Central memory CD4-positive, alpha-beta T cell (primary cell): ENCODE measurements around the gene RHOV.

Experiments used
- DNase-seq: peaks from one replicate; pipeline ENCODE4 v3.0.0; 2022

RHOV gene

DNA sequence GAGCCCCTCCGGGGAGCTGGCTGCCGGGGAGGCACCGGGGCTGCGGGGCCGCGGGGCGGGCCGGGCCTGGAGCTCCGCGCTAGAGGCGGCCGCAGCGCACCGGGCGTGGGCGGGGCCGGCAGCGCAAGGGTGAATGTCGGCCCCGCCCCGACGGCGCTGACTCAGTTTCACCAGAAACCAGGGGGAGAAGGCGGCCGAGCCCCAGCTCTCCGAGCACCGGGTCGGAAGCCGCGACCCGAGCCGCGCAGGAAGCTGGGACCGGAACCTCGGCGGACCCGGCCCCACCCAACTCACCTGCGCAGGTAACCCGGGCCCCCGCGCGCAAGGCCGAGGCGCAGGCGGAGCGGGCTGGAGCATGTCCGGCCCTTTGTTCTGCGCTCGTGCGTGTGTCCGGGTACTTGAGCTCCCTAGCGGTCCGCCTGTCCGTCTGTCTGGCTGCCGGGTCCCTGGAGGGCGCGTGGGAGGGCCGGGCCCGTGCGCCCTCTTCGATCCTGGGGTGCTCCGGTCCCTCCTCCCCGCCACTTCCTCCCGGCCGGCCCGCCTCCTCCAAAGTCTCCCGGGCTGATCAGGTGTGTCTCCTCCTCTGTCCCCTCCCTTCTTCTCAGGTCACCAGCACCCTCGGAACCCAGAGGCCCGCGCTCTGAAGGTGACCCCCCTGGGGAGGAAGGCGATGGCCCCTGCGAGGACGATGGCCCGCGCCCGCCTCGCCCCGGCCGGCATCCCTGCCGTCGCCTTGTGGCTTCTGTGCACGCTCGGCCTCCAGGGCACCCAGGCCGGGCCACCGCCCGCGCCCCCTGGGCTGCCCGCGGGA, 29.9 kb downstream of the RHOV start, which contains the start of gene SPINT1:
TSS of gene SPINT1 (plus strand) at position 164 of the 811 bp plus-strand sequence. CDS start at position 671, 507 bp downstream.
- DNase-seq = no peak

- DNase-seq = no peak
Observed at GRCh38 chr15:40843261-40843884, 30.7 kb downstream of the RHOV start.

GRCh38 chr15:40841741-40842140, 32.3 kb downstream of the RHOV start:
- no peak for DNase-seq

DNA sequence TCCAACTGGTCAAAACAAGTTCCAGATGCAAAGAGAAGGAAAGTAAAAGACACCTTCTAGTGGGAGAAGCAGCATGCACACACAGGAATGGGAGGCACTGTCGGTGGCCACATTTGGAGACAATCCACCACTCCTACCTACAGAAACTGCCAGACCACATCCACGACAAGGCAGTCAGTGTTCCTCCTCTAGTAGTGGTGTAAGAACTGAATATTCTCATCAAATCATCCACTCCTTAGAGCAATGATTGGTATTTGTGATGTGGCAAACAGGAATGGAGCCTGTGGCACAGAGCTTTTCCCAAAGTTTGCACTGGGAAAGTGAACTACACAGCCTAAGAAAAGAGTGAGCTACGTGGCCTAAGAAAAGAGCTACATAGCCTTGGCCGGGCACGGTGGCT, 35.3 kb downstream of the RHOV start:
- DNase-seq = no peak

GRCh38 chr15:40836020-40836419, 38.0 kb downstream of the RHOV start:
- no peak for DNase-seq

DNA sequence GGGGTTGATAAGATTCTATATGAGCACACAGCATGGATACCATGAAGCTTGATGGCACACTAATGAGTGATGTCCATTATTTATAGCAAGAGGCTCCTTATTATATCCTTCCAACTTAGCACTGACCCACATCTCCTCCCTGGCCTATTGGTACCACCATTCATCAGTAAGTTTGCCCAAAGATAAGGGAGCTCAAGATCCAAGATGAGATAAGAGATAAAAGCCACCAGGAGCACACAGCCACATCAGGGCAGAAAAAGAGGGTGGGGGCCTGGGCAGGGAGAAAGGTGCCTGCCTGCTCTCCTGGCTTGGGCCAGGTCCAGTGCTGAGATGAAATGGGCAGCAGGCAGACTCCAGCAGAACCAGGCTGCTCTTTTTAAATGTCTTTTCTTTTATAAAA, 41.1 kb downstream of the RHOV start:
- DNase-seq = no peak

DNA sequence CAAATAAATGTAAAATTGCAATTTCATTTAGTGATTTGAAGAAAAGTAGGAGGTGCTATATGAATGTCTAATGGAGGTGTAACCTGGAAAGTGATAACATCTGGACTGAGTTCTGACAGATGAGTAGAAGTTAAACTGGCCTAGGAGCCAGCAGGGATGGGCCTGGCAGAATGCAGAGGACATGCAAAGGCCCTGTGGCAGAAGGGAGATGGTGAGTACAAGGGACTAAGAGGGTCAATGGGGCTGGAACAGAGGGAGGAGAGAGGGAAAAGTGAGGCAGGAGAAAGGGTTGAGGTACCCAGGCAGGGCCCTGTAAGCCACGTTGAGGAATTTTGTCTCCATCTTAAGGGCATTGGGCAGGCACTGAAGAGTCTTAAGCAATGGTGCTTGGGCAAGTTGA, 42.2 kb downstream of the RHOV start:
- DNase-seq = no peak

GRCh38 chr15:40830884-40831283, 43.1 kb downstream of the RHOV start:
- DNase-seq = no peak

DNA sequence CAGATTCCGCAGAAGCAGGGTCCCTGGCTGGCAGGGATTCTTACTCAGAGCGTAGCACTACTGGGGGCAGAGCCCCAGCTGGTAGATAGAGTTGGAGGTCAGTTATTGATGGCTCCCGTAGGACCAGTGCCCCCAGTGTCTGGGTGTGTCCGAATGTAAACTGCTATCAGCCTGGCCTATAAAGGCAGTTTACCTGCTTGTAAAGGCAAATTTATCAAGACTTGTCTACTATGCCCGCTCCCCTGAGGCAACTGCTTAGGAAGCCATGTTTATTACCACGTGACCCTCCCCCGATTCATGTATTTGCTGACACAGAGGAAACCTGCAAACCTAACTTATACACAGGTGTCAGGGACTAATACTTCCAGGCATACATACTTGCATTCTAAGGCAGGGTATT, 44.9 kb downstream of the RHOV start:
- DNase-seq = no peak

- no peak for DNase-seq
Observed at GRCh38 chr15:40828447-40829036, 45.5 kb downstream of the RHOV start, which contains the start of gene PPP1R14D. PPP1R14D (minus strand) TSS chr15:40828708; CDS start chr15:40828641, 67 bp downstream.

DNA sequence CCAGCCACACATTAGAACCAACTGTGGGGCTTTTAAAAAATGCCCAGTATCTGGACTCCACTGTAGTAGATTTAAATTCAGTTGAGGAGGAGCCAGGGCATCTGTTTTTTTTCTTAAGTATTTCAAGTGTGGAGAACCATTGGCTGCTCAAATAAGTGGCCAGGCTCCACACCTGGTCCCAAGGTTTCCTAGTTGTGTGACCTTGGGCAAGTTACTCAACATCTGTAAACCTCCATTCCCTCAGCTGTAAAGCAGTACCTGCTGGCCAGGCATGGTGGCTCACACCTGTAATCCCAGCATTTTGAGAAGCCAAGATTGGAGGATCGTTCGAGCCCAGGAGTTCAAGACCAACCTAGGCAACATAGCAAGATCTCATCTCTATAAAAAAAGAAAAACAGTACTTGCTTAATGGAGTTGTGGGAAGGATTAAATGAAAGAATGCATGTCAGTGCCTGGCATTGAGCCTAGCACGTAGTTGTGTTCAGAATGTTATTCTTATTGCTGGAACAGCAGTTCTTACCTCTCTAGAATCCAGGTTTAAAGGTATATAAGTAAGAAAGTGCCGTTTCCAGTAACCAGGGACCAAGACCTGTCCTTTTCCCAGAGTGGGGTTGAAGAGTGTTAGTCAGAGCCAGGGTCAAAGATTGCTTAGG, 47.5 kb downstream of the RHOV start:
- DNase-seq = no peak

DNA sequence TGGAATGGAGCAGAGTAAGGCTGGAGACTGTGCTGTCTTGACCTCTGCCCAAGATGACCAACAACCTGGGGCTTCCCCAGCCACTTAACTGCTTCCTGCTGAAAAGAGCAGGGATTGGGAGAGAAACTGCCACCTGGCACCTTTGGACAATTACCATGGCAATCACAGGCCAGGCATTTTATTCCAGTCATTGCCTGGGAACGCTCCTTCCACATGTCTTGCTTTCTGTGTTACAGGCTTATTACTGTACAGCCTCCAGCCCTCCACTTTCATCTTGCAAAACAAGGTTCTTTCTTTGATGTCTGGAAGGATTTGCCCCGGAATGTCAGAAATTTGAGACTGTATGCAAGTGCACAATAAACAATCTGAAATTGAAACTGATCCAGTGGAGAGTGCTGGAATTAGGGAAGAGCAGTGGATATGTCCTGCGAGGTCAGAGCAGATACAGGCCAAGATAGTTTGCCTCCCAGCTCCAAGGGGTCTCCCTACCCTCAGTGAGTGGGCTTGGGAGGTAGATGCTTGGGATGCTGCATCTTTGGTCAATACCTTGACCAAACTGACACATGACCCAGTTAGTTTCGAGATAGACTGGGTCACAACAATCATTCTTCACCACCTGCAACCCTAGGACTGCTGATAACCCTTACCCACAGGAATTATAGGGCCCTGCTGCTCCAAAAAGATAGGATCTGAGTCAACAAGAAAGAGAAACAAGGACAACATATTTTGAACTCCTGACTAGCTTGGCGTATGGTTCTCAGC, 48.2 kb downstream of the RHOV start:
- no peak for DNase-seq

DNA sequence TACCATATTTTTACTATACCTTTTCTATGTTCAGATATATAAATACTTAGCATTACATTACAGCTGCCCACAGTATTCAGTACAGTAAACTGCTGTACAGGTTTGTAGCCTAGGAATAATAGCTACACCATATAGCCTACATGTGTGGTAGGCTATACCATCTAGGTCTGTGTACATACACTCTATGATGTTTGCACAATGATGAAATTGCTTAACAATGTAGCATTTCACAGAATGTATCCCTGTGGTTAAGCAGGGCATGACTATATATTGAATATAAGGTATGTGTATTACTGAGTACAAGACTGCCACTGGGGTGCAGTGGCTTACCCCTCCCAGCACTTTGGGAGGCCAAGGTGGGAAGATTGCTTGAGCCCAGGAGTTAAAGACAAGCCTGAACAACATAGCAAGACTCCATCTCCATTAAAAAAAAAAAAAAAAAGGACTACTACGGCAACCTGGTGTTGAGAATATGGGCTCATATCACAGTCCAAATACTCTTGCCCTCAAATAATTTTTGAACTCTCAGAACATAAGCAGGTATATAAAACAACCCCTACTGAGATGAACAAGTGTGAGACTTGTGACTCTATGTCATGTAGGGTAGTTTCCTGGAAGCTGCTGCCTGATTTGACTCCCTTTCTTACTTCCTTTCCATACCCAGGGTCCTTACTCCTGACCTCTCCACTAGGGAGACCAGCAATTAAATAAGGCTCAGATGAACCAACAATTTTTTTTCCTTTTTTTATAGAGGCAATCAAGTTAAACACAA, 50.3 kb downstream of the RHOV start:
- DNase-seq = no peak
